Endothelial cell of umbilical vein (primary cell): ENCODE data around the gene LDLRAD4. TPM values are rescaled to one million over a fixed set of nuclear protein-coding genes. Genes with fewer than 3 reads are reported as not detected.

Source experiments
- BruUV-seq: library from RNA; stranded (reverse); fragments of 400-500 nt; replicated peaks from 2 replicates; lab custom pipeline; 2021; lab: Mats Ljungman, UMichigan
- CTCF ChIA-PET: fragments of 300-600, 350-600 bp; sonication (Branson Sonifier 250); formaldehyde crosslinking; loops from one replicate; lab custom pipeline; 2021; ENCODE audit warnings: antibody characterized with exemption, inconsistent platforms; lab: Charles Lee
- POLR2A ChIA-PET: fragments of 300-600, 350-600 bp; sonication (Branson Sonifier 250); formaldehyde crosslinking; loops from one replicate; lab custom pipeline; 2021; ENCODE audit warnings: antibody characterized with exemption, inconsistent platforms; lab: Charles Lee
- DNase-seq: peaks from one replicate; pipeline ENCODE4 v3.0.0-alpha.2; 2011; ENCODE audit warnings: low read depth, low spot score
- FAIRE-seq: peaks from 2 replicates; lab custom pipeline; 2011; peaks lifted over from hg19 to GRCh38; lab: Jason Lieb, UNC
- H2AFZ ChIP-seq: 2 replicates; pipeline ENCODE4 v1.6.0; 2012; ENCODE audit warnings: low read depth, low read length, control low read depth, inconsistent platforms
- H3K27ac ChIP-seq: 2 replicates; pipeline ENCODE4 v1.5.1; 2011; ENCODE audit warnings: low read depth, mild to moderate bottlenecking, control low read depth, low read length, moderate library complexity; ENCODE audit not compliant: insufficient read depth
- H3K27me3 ChIP-seq, 2 experiments: 2 replicates each; pipeline versions ENCODE4 v1.6.0 to v1.6.1; 2011; ENCODE audit warnings: low read length in 2 of 2, mixed read lengths in 1 of 2; ENCODE audit not compliant: control insufficient read depth in 2 of 2, insufficient read depth in 2 of 2
- H3K36me3 ChIP-seq, 2 experiments: 2 replicates in 1 of 2; 3 replicates in 1 of 2; pipeline ENCODE4 v1.5.1; 2011; ENCODE audit warnings: low read length in 2 of 2, mild to moderate bottlenecking in 1 of 2, moderate library complexity in 1 of 2; ENCODE audit not compliant: control insufficient read depth in 2 of 2, insufficient read depth in 2 of 2; ENCODE audit errors: extremely low read depth in 1 of 2
- H3K4me1 ChIP-seq: 3 replicates; pipeline ENCODE4 v1.5.1; 2011; ENCODE audit warnings: mild to moderate bottlenecking, low read length; ENCODE audit not compliant: control insufficient read depth, insufficient read depth; ENCODE audit errors: extremely low read depth
- H3K4me2 ChIP-seq: 2 replicates; pipeline ENCODE4 v1.6.1; 2011; ENCODE audit warnings: low read length, control low read depth, mixed read lengths; ENCODE audit not compliant: insufficient read depth
- H3K4me3 ChIP-seq, 3 experiments: fragments of 200-600 bp in 1 of 3; sonication (generic), shearing (Covaris generic) in 1 of 3; replicated peaks in 1 of 3; 2 replicates each; pipeline ENCODE4 v1.5.1; 2011 to 2016; ENCODE audit warnings: control low read depth in 3 of 3, low read length in 3 of 3, mild to moderate bottlenecking in 2 of 3, inconsistent platforms in 1 of 3, low read depth in 1 of 3, moderate library complexity in 1 of 3; ENCODE audit not compliant: insufficient read depth in 1 of 3
- H3K79me2 ChIP-seq: 2 replicates; pipeline ENCODE4 v1.6.0; 2012; ENCODE audit warnings: low read length, inconsistent platforms; ENCODE audit not compliant: control insufficient read depth, insufficient read depth
- H3K9ac ChIP-seq: replicated peaks from 2 replicates; pipeline ENCODE3; 2011; ENCODE audit warnings: low read length, control low read depth; ENCODE audit not compliant: insufficient read depth; ENCODE audit errors: extremely low read depth
- H3K9me1 ChIP-seq: replicated peaks from 3 replicates; pipeline ENCODE4 v1.6.0; 2011; ENCODE audit warnings: mild to moderate bottlenecking, low read length; ENCODE audit not compliant: control insufficient read depth, insufficient read depth; ENCODE audit errors: extremely low read depth
- H3K9me3 ChIP-seq: replicated peaks from 2 replicates; pipeline ENCODE4 v1.5.1; 2012; ENCODE audit warnings: low read length, inconsistent platforms; ENCODE audit not compliant: control insufficient read depth, insufficient read depth
- H4K20me1 ChIP-seq: replicated peaks from 2 replicates; pipeline ENCODE3; 2011; ENCODE audit warnings: mild to moderate bottlenecking, low read length; ENCODE audit not compliant: control insufficient read depth, insufficient read depth; ENCODE audit errors: extremely low read depth
- CTCF ChIP-seq, 2 donors: IDR thresholded peaks; 1 replicate in 1 of 2; 2 replicates in 1 of 2; pipeline ENCODE4 v1.5.1; 2011; ENCODE audit warnings: low read length in 2 of 2, mild to moderate bottlenecking in 2 of 2, moderate library complexity in 2 of 2, control low read depth in 1 of 2, inconsistent platforms in 1 of 2, low read depth in 1 of 2; ENCODE audit not compliant: insufficient read depth in 1 of 2; ENCODE audit errors: extremely low read depth in 1 of 2
- EZH2 ChIP-seq: IDR thresholded peaks from 2 replicates; pipeline ENCODE4 v1.6.1; 2012; ENCODE audit warnings: borderline replicate concordance, low read depth, mild to moderate bottlenecking, moderate library complexity, low read length, inconsistent platforms; ENCODE audit not compliant: severe bottlenecking
- FOS ChIP-seq: IDR thresholded peaks from 2 replicates; pipeline ENCODE4 v1.6.1; 2011; ENCODE audit warnings: mild to moderate bottlenecking, low read length, moderate library complexity, borderline replicate concordance; ENCODE audit not compliant: insufficient read depth
- GATA2 ChIP-seq: IDR thresholded peaks from 2 replicates; pipeline ENCODE4 v1.7.0; 2011; ENCODE audit warnings: low read depth, mild to moderate bottlenecking, moderate library complexity, mixed read lengths, low read length; ENCODE audit not compliant: insufficient read length, insufficient read depth
- JUN ChIP-seq: IDR thresholded peaks from 2 replicates; pipeline ENCODE4 v1.6.1; 2011; ENCODE audit warnings: borderline replicate concordance, low read depth; ENCODE audit not compliant: insufficient read length, insufficient read depth
- MAX ChIP-seq: IDR thresholded peaks from 2 replicates; pipeline ENCODE4 v1.6.1; 2011; ENCODE audit not compliant: insufficient read depth, insufficient read length
- MYC ChIP-seq: IDR thresholded peaks from one replicate; pipeline ENCODE4 v1.6.1; 2011; ENCODE audit warnings: mild to moderate bottlenecking, low read depth, low read length
- POLR2A ChIP-seq: IDR thresholded peaks from 2 replicates; pipeline ENCODE4 v1.6.1; 2012; ENCODE audit warnings: low read depth, mild to moderate bottlenecking, control low read depth, low read length
- POLR2AphosphoS5 ChIP-seq: IDR thresholded peaks from 2 replicates; pipeline ENCODE4 v1.6.1; 2012; ENCODE audit warnings: low read depth, mild to moderate bottlenecking, control low read depth, low read length, moderate library complexity; ENCODE audit not compliant: insufficient read depth
- dilution Hi-C: fragments of 300-500 bp; cut with MboI; formaldehyde crosslinking; loops from one replicate; pipeline ENCODE4 v1.15.0; 2019; ENCODE audit warnings: low sequenced_read_pairs; ENCODE audit not compliant: extremely low pct_ligation_motif_present
- intact Hi-C: fragments of 100-400 bp; cut with micrococcal nuclease; formaldehyde crosslinking; loops from one replicate; pipeline ENCODE4 v1.10.0; 2022
- polyA plus RNA-seq, 4 experiments: library from polyadenylated mRNA; depleted of rRNA in 3 of 4; stranded (reverse) in 3 of 4; unstranded in 1 of 4; fragments of >200 nt; gene quantifications; 2 replicates each; pipeline versions ENCODE4 v1.2.1 to v1.2.3, GENCODE V29; 2011 to 2012; ENCODE audit warnings: missing spikeins in 1 of 4
- total RNA-seq: library from RNA; stranded (reverse); gene quantifications from 2 replicates; pipeline ENCODE4 v1.2.3, GENCODE V29; 2021

Gene LDLRAD4
- total and polyA plus RNA-seq, 2 donors (not counting 3 experiments of a cell fraction or from before 2014, with no cell fraction given), result 5.2 to 6.5 TPM

GRCh38 chr18:13412901-13413300, 194.3 kb downstream of the LDLRAD4 start:
- no peak overlapping the region for H3K9ac ChIP-seq
- TF ChIP-seq EZH2 (no peak), CTCF (IDR thresholded peaks at IDR 0.05; ENCODE audit: extremely low read depth in 1 of 2, insufficient read depth in 1 of 2, low read depth in 1 of 2, low read length in 2 of 2) (no peak), JUN (no peak), GATA2 (no peak), MAX (no peak), FOS (no peak), POLR2AphosphoS5 (no peak), MYC (no peak), POLR2A (no peak)
- no peaks in the 10 kb centered on the region for H4K20me1 ChIP-seq
- ChIA-PET CTCF (no interaction called here), POLR2A (no interaction called here)
- no peak overlapping the region for H3K4me2 ChIP-seq
- H3K79me2 ChIP-seq, result no peaks in the 10 kb centered on the region
- FAIRE-seq, result no peak
- no peak overlapping the region for H3K4me3 ChIP-seq
- no peaks in the 10 kb centered on the region for H3K27me3 ChIP-seq
- no peaks in the 10 kb centered on the region for H3K9me3 ChIP-seq
- H3K36me3 ChIP-seq, result no peaks in the 10 kb centered on the region
- dilution Hi-C loops, result no loop called here
- H3K9me1 ChIP-seq, result no peaks in the 10 kb centered on the region
- intact Hi-C loops, result no loop called here
- no peak overlapping the region for H2AFZ ChIP-seq
- BruUV-seq, result no TSS peak
- H3K4me1 ChIP-seq, result peaks cover 7% of the 10 kb centered on the region
- no peak for DNase-seq
- no peak overlapping the region for H3K27ac ChIP-seq
